H9 (cell line): ENCODE results near the gene GAR1. TPM values are rescaled to one million over a fixed set of nuclear protein-coding genes. Genes with fewer than 3 reads are reported as not detected.

ENCODE experiments used
- DNase-seq: peaks from one replicate; pipeline ENCODE4 v3.0.0-alpha.2; 2017
- H2AFZ ChIP-seq: one replicate; pipeline ENCODE4 v1.6.1; 2013; ENCODE audit warnings: mild to moderate bottlenecking, low read length, control low read depth, moderate library complexity
- H2AK5ac ChIP-seq: 2 replicates; pipeline ENCODE4 v1.6.1; 2013; ENCODE audit warnings: low read length, control low read depth, mixed read lengths; ENCODE audit not compliant: insufficient read length
- H2BK120ac ChIP-seq: one replicate; pipeline ENCODE4 v1.6.1; 2013; ENCODE audit warnings: low read depth, mild to moderate bottlenecking, low read length, control low read depth, inconsistent platforms; ENCODE audit not compliant: poor library complexity, severe bottlenecking
- H2BK12ac ChIP-seq: 2 replicates; pipeline ENCODE4 v1.6.1; 2013; ENCODE audit warnings: low read length, control low read depth, mixed read lengths, low read depth; ENCODE audit not compliant: insufficient read length
- H2BK15ac ChIP-seq: 2 replicates; pipeline ENCODE4 v1.6.1; 2013; ENCODE audit warnings: low read depth, low read length, control low read depth
- H2BK20ac ChIP-seq: one replicate; pipeline ENCODE4 v1.6.1; 2013; ENCODE audit warnings: low read depth, mild to moderate bottlenecking, low read length, control low read depth, inconsistent platforms; ENCODE audit not compliant: poor library complexity, severe bottlenecking
- H2BK5ac ChIP-seq: 2 replicates; pipeline ENCODE4 v1.6.1; 2013; ENCODE audit warnings: low read length, control low read depth, mixed read lengths; ENCODE audit not compliant: insufficient read length
- H3K14ac ChIP-seq: 2 replicates; pipeline ENCODE4 v1.6.1; 2013; ENCODE audit warnings: low read length, control low read depth; ENCODE audit not compliant: insufficient read depth
- H3K18ac ChIP-seq: 2 replicates; pipeline ENCODE4 v1.6.1; 2013; ENCODE audit warnings: low read depth, mild to moderate bottlenecking, mixed read lengths, low read length, control low read depth; ENCODE audit not compliant: insufficient read length
- H3K23ac ChIP-seq: 2 replicates; pipeline ENCODE4 v1.6.1; 2013; ENCODE audit warnings: low read length, control low read depth, mixed read lengths, low read depth; ENCODE audit not compliant: insufficient read length
- H3K23me2 ChIP-seq: 2 replicates; pipeline ENCODE4 v1.6.1; 2013; ENCODE audit warnings: low read depth, mild to moderate bottlenecking, mixed read lengths, low read length, control low read depth; ENCODE audit not compliant: insufficient read length, poor library complexity, severe bottlenecking
- H3K27ac ChIP-seq: 2 replicates; pipeline ENCODE4 v1.5.1; 2013; ENCODE audit warnings: low read length, control low read depth, mixed read lengths, low read depth; ENCODE audit not compliant: insufficient read length
- H3K27me3 ChIP-seq: 2 replicates; pipeline ENCODE4 v1.6.1; 2013; ENCODE audit warnings: low read length, control low read depth, inconsistent platforms; ENCODE audit not compliant: insufficient read depth
- H3K4ac ChIP-seq: 2 replicates; pipeline ENCODE4 v1.6.1; 2013; ENCODE audit warnings: low read depth, mild to moderate bottlenecking, control low read depth, inconsistent platforms, low read length, moderate library complexity
- H3K4me1 ChIP-seq: 2 replicates; pipeline ENCODE4 v1.6.1; 2013; ENCODE audit warnings: low read length, control low read depth, inconsistent platforms; ENCODE audit not compliant: insufficient read depth
- H3K4me2 ChIP-seq: 2 replicates; pipeline ENCODE4 v1.6.1; 2013; ENCODE audit warnings: low read length, control low read depth, mixed read lengths; ENCODE audit not compliant: insufficient read length, insufficient read depth
- H3K56ac ChIP-seq: 2 replicates; pipeline ENCODE4 v1.6.1; 2013; ENCODE audit warnings: low read depth, mild to moderate bottlenecking, mixed read lengths, low read length, control low read depth; ENCODE audit not compliant: insufficient read length
- H3K79me1 ChIP-seq: 2 replicates; pipeline ENCODE4 v1.6.1; 2013; ENCODE audit warnings: low read depth, mild to moderate bottlenecking, moderate library complexity, low read length, control low read depth, inconsistent platforms; ENCODE audit not compliant: insufficient read depth, poor library complexity, severe bottlenecking
- H3K79me2 ChIP-seq: 2 replicates; pipeline ENCODE4 v1.6.1; 2013; ENCODE audit warnings: low read length, control low read depth, inconsistent platforms; ENCODE audit not compliant: insufficient read depth
- H3K9ac ChIP-seq: 2 replicates; pipeline ENCODE4 v1.6.1; 2013; ENCODE audit warnings: low read length, control low read depth, mixed read lengths; ENCODE audit not compliant: insufficient read length; ENCODE audit errors: extremely low read depth
- H3K9me3 ChIP-seq: one replicate; pipeline ENCODE4 v1.6.1; 2013; ENCODE audit warnings: low read depth, low read length, inconsistent platforms; ENCODE audit not compliant: control insufficient read depth
- H3T11ph ChIP-seq: one replicate; pipeline ENCODE4 v1.6.1; 2013; ENCODE audit warnings: mild to moderate bottlenecking, low read length, control low read depth, inconsistent platforms
- H4K20me1 ChIP-seq: one replicate; pipeline ENCODE4 v1.6.1; 2013; ENCODE audit not compliant: control insufficient read depth, insufficient read length, insufficient read depth
- H4K5ac ChIP-seq: 2 replicates; pipeline ENCODE4 v1.6.1; 2013; ENCODE audit warnings: low read depth, mild to moderate bottlenecking, mixed read lengths, low read length, control low read depth; ENCODE audit not compliant: insufficient read length
- H4K8ac ChIP-seq: replicated peaks from 2 replicates; pipeline ENCODE4 v1.6.1; 2013; ENCODE audit warnings: low read length, control low read depth, mixed read lengths, low read depth; ENCODE audit not compliant: insufficient read length
- H4K91ac ChIP-seq: 2 replicates; pipeline ENCODE4 v1.6.1; 2013; ENCODE audit warnings: low read depth, mild to moderate bottlenecking, moderate library complexity, mixed read lengths, low read length, control low read depth; ENCODE audit not compliant: insufficient read length
- H3K27ac Mint-ChIP-seq, 3 experiments: 2 replicates in 2 of 3; 3 replicates in 1 of 3; pipeline ENCODE4 v1.8.0; 2020 to 2021; ENCODE audit warnings: mixed read lengths in 3 of 3, mild to moderate bottlenecking in 1 of 3, moderate library complexity in 1 of 3
- H3K27me3 Mint-ChIP-seq: 2 replicates; pipeline ENCODE4 v1.8.0; 2021; ENCODE audit warnings: low read depth, mild to moderate bottlenecking, moderate library complexity, mixed read lengths
- H3K36me3 Mint-ChIP-seq, 3 experiments: 2 replicates in 2 of 3; 3 replicates in 1 of 3; pipeline ENCODE4 v1.8.0; 2020 to 2021; ENCODE audit warnings: low read depth in 3 of 3, mixed read lengths in 3 of 3; ENCODE audit not compliant: insufficient read depth in 1 of 3
- H3K4me1 Mint-ChIP-seq, 2 experiments: 2 replicates each; pipeline ENCODE4 v1.8.0; 2020; ENCODE audit warnings: mixed read lengths in 2 of 2
- H3K4me3 Mint-ChIP-seq, 2 experiments: 2 replicates in 1 of 2; 3 replicates in 1 of 2; pipeline ENCODE4 v1.8.0; 2020 to 2021; ENCODE audit warnings: mild to moderate bottlenecking in 2 of 2, mixed read lengths in 2 of 2, moderate library complexity in 1 of 2
- H3K9me3 Mint-ChIP-seq, 2 experiments: 2 replicates in 1 of 2; 3 replicates in 1 of 2; pipeline ENCODE4 v1.8.0; 2020; ENCODE audit warnings: mild to moderate bottlenecking in 2 of 2, mixed read lengths in 2 of 2, moderate library complexity in 1 of 2
- total RNA-seq: library from RNA; stranded (reverse); gene quantifications from 2 replicates; pipeline ENCODE4 v1.2.1, GENCODE V29; 2021
- TF ChIP-seq, protein P1 (sequence below): fragments of 200-600 bp; sonication (generic); conservative IDR thresholded peaks from 3 replicates; pipeline ENCODE4 v1.8.0; 2021; ENCODE audit warnings: antibody characterized with exemption, mild to moderate bottlenecking

Gene GAR1
- total RNA-seq, 1 experiment from 2014 or later: 45.3 TPM

DNA sequence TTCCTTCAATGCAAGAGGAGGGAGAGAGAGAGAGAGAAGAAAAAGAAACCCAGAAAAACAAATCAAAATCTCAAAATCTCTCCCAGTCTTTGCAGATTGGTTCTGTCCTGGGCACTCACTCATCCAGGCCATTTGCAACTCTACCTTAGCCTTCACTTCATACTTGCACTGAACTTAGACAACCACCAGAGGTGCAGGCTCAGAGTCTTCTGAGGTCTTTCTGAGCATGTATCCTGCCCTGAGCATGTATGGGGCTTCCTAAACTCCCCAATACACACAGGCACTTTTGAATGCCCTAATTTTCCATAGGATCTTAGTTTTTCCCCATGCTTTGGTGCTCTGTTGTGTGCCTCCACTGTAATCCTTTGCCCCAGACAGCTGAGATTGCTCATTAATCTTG lies 16.7 kb upstream of the GAR1 start:
- Histone ChIP-seq H3K9ac (no peak overlapping the region), H4K91ac (no peak overlapping the region), H2BK5ac (no peak overlapping the region), H2BK20ac (no peak overlapping the region), H3K79me1 (no peaks in the 10 kb centered on the region), H4K8ac (no peak overlapping the region), H3K4me1 (no peaks in the 10 kb centered on the region), H3K9me3 (no peaks in the 10 kb centered on the region), H3K4ac (no peak overlapping the region), H2BK120ac (no peak overlapping the region), H2BK12ac (no peak overlapping the region), H3K18ac (no peak overlapping the region), H2AK5ac (no peak overlapping the region), H3K56ac (no peak overlapping the region), H3K27ac (no peak overlapping the region), H3K27me3 (no peaks in the 10 kb centered on the region), H2BK15ac (no peak overlapping the region), H3K23ac (no peak overlapping the region), H3K4me2 (no peak overlapping the region), H4K5ac (no peak overlapping the region), H3K23me2 (no peaks in the 10 kb centered on the region), H3K14ac (no peak overlapping the region), H3K79me2 (no peaks in the 10 kb centered on the region), H3T11ph (no peak overlapping the region), H4K20me1 (no peaks in the 10 kb centered on the region), H2AFZ (no peak overlapping the region)
- peaks cover 7 to 18% of the 10 kb centered on the region in 2 experiments; a peak in 4 of 5 replicates for H3K9me3 Mint-ChIP-seq
- H3K27ac Mint-ChIP-seq: no peak overlapping the region
- peaks cover 2% of the 10 kb centered on the region; the same call in 1 of the 2 replicates for H3K27me3 Mint-ChIP-seq
- no peak overlapping the region for H3K4me3 Mint-ChIP-seq
- TF ChIP-seq, protein P1, sequence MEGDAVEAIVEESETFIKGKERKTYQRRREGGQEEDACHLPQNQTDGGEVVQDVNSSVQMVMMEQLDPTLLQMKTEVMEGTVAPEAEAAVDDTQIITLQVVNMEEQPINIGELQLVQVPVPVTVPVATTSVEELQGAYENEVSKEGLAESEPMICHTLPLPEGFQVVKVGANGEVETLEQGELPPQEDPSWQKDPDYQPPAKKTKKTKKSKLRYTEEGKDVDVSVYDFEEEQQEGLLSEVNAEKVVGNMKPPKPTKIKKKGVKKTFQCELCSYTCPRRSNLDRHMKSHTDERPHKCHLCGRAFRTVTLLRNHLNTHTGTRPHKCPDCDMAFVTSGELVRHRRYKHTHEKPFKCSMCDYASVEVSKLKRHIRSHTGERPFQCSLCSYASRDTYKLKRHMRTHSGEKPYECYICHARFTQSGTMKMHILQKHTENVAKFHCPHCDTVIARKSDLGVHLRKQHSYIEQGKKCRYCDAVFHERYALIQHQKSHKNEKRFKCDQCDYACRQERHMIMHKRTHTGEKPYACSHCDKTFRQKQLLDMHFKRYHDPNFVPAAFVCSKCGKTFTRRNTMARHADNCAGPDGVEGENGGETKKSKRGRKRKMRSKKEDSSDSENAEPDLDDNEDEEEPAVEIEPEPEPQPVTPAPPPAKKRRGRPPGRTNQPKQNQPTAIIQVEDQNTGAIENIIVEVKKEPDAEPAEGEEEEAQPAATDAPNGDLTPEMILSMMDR: peak; percentile 24; the same call in 2 of the 3 replicates
- H3K4me1 Mint-ChIP-seq: no peaks in the 10 kb centered on the region
- no peak for DNase-seq
- no peaks in the 10 kb centered on the region; a peak in 2 of 7 replicates for H3K36me3 Mint-ChIP-seq
